ENCODE data around the gene LMNTD2.

The LMNTD2 gene

GRCh38 chr11:532986-533585 lies 27.5 kb downstream of the LMNTD2 start:
- H3K27me3 ChIP-seq (ENCODE audit: low read length), result no peaks in the 10 kb centered on the region
- H3K79me2 ChIP-seq (ENCODE audit: insufficient read depth, low read length), result peaks cover 12% of the 10 kb centered on the region
- peaks cover 11% of the 10 kb centered on the region for H3F3A ChIP-seq (ENCODE audit: insufficient read depth)
- no peaks in the 10 kb centered on the region for H4K20me1 ChIP-seq (ENCODE audit: low read depth, low read length)
- no peak overlapping the region for H3K4me2 ChIP-seq (ENCODE audit: low read depth, low read length, poor library complexity, severe bottlenecking)
- H2AFZ ChIP-seq (ENCODE audit: low read depth, low read length, severe bottlenecking), result no peak overlapping the region
- no peaks in the 10 kb centered on the region for H3K9me2 ChIP-seq (replicated peaks; ENCODE audit: insufficient read depth, low read length)
- no peaks in the 10 kb centered on the region for H3K9me3 ChIP-seq (ENCODE audit: insufficient read depth, low read length)
- no peak overlapping the region for H3K9ac ChIP-seq (ENCODE audit: low read length)
- no peak for TF ChIP-seq EZH2phosphoT487 (conservative IDR thresholded peaks at IDR 0.05; ENCODE audit: low read length)
- TF ChIP-seq CTCF (IDR thresholded peaks at IDR 0.05; ENCODE audit: insufficient read depth, low read length, poor library complexity, severe bottlenecking), result no peak
- no peak overlapping the region for H3K4me3 ChIP-seq (ENCODE audit: insufficient read depth, low read length, poor library complexity, severe bottlenecking)
- H3K27ac ChIP-seq (ENCODE audit: low read depth, low read length), result no peak overlapping the region
- no peaks in the 10 kb centered on the region for H3K36me3 ChIP-seq (ENCODE audit: low read length)

GRCh38 chr11:532527-532985 lies 28.0 kb downstream of the LMNTD2 start:
- H3K79me2 ChIP-seq (ENCODE audit: insufficient read depth, low read length), result peaks cover 12% of the 10 kb centered on the region
- TF ChIP-seq CTCF (IDR thresholded peaks at IDR 0.05; ENCODE audit: insufficient read depth, low read length, poor library complexity, severe bottlenecking), result no peak
- no peak for TF ChIP-seq EZH2phosphoT487 (conservative IDR thresholded peaks at IDR 0.05; ENCODE audit: low read length)
- no peak overlapping the region for H3K27ac ChIP-seq (ENCODE audit: low read depth, low read length)
- H3K9ac ChIP-seq (ENCODE audit: low read length), result no peak overlapping the region
- H3K36me3 ChIP-seq (ENCODE audit: low read length), result no peaks in the 10 kb centered on the region
- no peak overlapping the region for H3K4me2 ChIP-seq (ENCODE audit: low read depth, low read length, poor library complexity, severe bottlenecking)
- H3K9me3 ChIP-seq (ENCODE audit: insufficient read depth, low read length), result no peaks in the 10 kb centered on the region
- H3F3A ChIP-seq (ENCODE audit: insufficient read depth), result peaks cover 11% of the 10 kb centered on the region
- no peaks in the 10 kb centered on the region for H3K9me2 ChIP-seq (replicated peaks; ENCODE audit: insufficient read depth, low read length)
- H3K27me3 ChIP-seq (ENCODE audit: low read length), result no peaks in the 10 kb centered on the region
- H2AFZ ChIP-seq (ENCODE audit: low read depth, low read length, severe bottlenecking), result no peak overlapping the region
- H3K4me3 ChIP-seq (ENCODE audit: insufficient read depth, low read length, poor library complexity, severe bottlenecking), result no peak overlapping the region
- no peaks in the 10 kb centered on the region for H4K20me1 ChIP-seq (ENCODE audit: low read depth, low read length)

GRCh38 chr11:531919-532526 lies 28.5 kb downstream of the LMNTD2 start:
- Histone ChIP-seq H3K9me2 (replicated peaks; ENCODE audit: insufficient read depth, low read length) (no peaks in the 10 kb centered on the region), H3K79me2 (ENCODE audit: insufficient read depth, low read length) (peaks cover 12% of the 10 kb centered on the region), H2AFZ (ENCODE audit: low read depth, low read length, severe bottlenecking) (no peak overlapping the region), H3K36me3 (ENCODE audit: low read length) (no peaks in the 10 kb centered on the region), H3F3A (ENCODE audit: insufficient read depth) (peaks cover 11% of the 10 kb centered on the region), H3K27ac (ENCODE audit: low read depth, low read length) (no peak overlapping the region), H3K4me3 (ENCODE audit: insufficient read depth, low read length, poor library complexity, severe bottlenecking) (no peak overlapping the region), H3K9ac (ENCODE audit: low read length) (no peak overlapping the region), H3K4me2 (ENCODE audit: low read depth, low read length, poor library complexity, severe bottlenecking) (no peak overlapping the region), H4K20me1 (ENCODE audit: low read depth, low read length) (no peaks in the 10 kb centered on the region), H3K9me3 (ENCODE audit: insufficient read depth, low read length) (no peaks in the 10 kb centered on the region), H3K27me3 (ENCODE audit: low read length) (no peaks in the 10 kb centered on the region)
- TF ChIP-seq EZH2phosphoT487 (conservative IDR thresholded peaks at IDR 0.05; ENCODE audit: low read length) (no peak), CTCF (IDR thresholded peaks at IDR 0.05; ENCODE audit: insufficient read depth, low read length, poor library complexity, severe bottlenecking) (no peak)
